Brain pericyte (primary cell): ENCODE data around the gene ILF3.

Experiments
- DNase-seq: peaks from one replicate; pipeline ENCODE4 v3.0.0-alpha.2; 2012; ENCODE audit warnings: low read depth, low spot score

ILF3 gene

DNA sequence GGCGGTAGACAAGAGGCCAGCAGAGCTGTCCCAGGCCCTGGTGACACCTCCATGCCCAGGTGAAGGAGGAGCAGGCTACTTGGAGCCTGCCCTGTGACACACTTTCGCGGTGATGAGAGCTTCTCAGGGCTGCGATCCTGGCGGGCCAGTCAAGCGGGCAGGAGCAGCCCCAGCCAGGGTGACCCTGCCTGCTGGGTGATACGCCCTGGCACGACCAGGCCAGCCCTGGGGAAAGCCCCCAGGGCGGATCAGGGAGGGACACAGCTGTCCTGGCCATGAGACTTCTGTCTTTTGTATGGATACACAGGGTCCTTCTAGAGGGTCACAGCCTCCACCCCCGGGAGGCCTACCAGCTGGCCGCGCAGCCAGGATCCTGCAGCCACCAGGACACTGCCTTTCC lies 76.8 kb downstream of the ILF3 start:
- DNase-seq, result no peak

GRCh38 chr19:10735741-10736140 lies 81.6 kb downstream of the ILF3 start:
- DNase-seq, result no peak

- DNase-seq, result no peak
Measured at GRCh38 chr19:10736189-10736588, 82.0 kb downstream of the ILF3 start.

GRCh38 chr19:10736916-10737551 lies 82.9 kb downstream of the ILF3 start:
- no peak for DNase-seq

GRCh38 chr19:10737722-10738121 lies 83.6 kb downstream of the ILF3 start:
- no peak for DNase-seq

DNA sequence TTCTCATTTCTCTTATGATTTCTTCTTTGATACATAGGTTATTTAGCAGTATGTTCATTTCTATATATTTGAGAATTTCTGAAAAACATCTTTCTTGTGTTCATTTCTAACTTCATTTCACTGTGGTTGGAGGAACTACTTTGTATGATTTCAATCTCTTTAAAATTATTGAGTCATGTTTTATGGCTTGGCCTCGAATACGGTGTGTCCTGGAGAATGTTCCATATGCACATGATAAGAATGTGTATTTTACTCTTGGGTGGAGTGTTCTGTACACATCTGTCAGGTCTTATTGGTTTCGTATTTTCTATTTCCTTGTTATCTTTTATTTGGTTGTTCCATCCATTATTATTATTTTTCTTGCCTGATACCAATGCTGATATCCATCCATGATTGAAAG lies 86.7 kb downstream of the ILF3 start:
- no peak for DNase-seq
